ENCODE results near the gene FGFR3.

The FGFR3 gene

GRCh38 chr4:1815997-1816860 is 23.1 kb downstream of the FGFR3 start:
- Histone ChIP-seq H3K4me2 (ENCODE audit: low read length) (no peak overlapping the region), H3K36me3 (ENCODE audit: control insufficient read depth, insufficient read depth, low read length) (peaks cover 12% of the 10 kb centered on the region), H3K23ac (ENCODE audit: low read length) (no peak overlapping the region), H3K79me2 (ENCODE audit: control insufficient read depth, insufficient read depth, low read length) (no peaks in the 10 kb centered on the region), H2BK15ac (replicated peaks; ENCODE audit: low read depth) (no peak overlapping the region), H2BK120ac (ENCODE audit: low read depth, low read length) (no peak overlapping the region), H3K27ac (ENCODE audit: low read depth, low read length) (no peak overlapping the region), H2AK5ac (ENCODE audit: low read length) (no peak overlapping the region), H4K8ac (ENCODE audit: low read depth, low read length) (no peak overlapping the region), H3K56ac (ENCODE audit: low read length) (no peak overlapping the region), H3K79me1 (ENCODE audit: low read length) (no peaks in the 10 kb centered on the region), H2BK5ac (ENCODE audit: low read length) (no peak overlapping the region), H4K5ac (ENCODE audit: low read length) (no peak overlapping the region), H3K27me3 (ENCODE audit: insufficient read depth, low read length, poor library complexity) (no peaks in the 10 kb centered on the region), H3K4me1 (ENCODE audit: control insufficient read depth, low read depth, low read length) (no peaks in the 10 kb centered on the region), H3K18ac (ENCODE audit: low read length) (no peak overlapping the region), H3K9ac (ENCODE audit: low read length) (no peak overlapping the region), H3K4ac (ENCODE audit: low read depth, low read length) (no peak overlapping the region), H3K4me3 (ENCODE audit: low read length) (no peak overlapping the region)
- WGBS (ENCODE audit: extremely low coverage, insufficient coverage, low lambda C conversion rate), result no CpG with 5 or more reads among the region's 25 CpGs
- DNase-seq, result no peak

- H3K23ac ChIP-seq (ENCODE audit: low read length), result no peak overlapping the region
- H4K8ac ChIP-seq (ENCODE audit: low read depth, low read length), result no peak overlapping the region
- H3K27ac ChIP-seq (ENCODE audit: low read depth, low read length), result no peak overlapping the region
- H3K4me3 ChIP-seq (ENCODE audit: low read length), result no peak overlapping the region
- no peak overlapping the region for H2BK15ac ChIP-seq (replicated peaks; ENCODE audit: low read depth)
- H3K4ac ChIP-seq (ENCODE audit: low read depth, low read length), result no peak overlapping the region
- H3K56ac ChIP-seq (ENCODE audit: low read length), result no peak overlapping the region
- H3K79me1 ChIP-seq (ENCODE audit: low read length), result no peaks in the 10 kb centered on the region
- H2AK5ac ChIP-seq (ENCODE audit: low read length), result no peak overlapping the region
- no peak overlapping the region for H2BK120ac ChIP-seq (ENCODE audit: low read depth, low read length)
- no peaks in the 10 kb centered on the region for H3K4me1 ChIP-seq (ENCODE audit: control insufficient read depth, low read depth, low read length)
- no peaks in the 10 kb centered on the region for H3K79me2 ChIP-seq (ENCODE audit: control insufficient read depth, insufficient read depth, low read length)
- no peaks in the 10 kb centered on the region for H3K27me3 ChIP-seq (ENCODE audit: insufficient read depth, low read length, poor library complexity)
- no peak overlapping the region for H3K4me2 ChIP-seq (ENCODE audit: low read length)
- no peak overlapping the region for H3K9ac ChIP-seq (ENCODE audit: low read length)
- H2BK5ac ChIP-seq (ENCODE audit: low read length), result no peak overlapping the region
- no CpG with 5 or more reads among the region's 10 CpGs for WGBS (ENCODE audit: extremely low coverage, insufficient coverage, low lambda C conversion rate)
- no peak overlapping the region for H4K5ac ChIP-seq (ENCODE audit: low read length)
- no peak overlapping the region for H3K18ac ChIP-seq (ENCODE audit: low read length)
- H3K36me3 ChIP-seq (ENCODE audit: control insufficient read depth, insufficient read depth, low read length), result peaks cover 12% of the 10 kb centered on the region
- DNase-seq, result no peak
These were observed 26.2 kb downstream of the FGFR3 start for GRCh38 chr4:1819284-1819683.

- Histone ChIP-seq H3K4ac (ENCODE audit: low read depth, low read length) (no peak overlapping the region), H3K4me2 (ENCODE audit: low read length) (no peak overlapping the region), H3K79me2 (ENCODE audit: control insufficient read depth, insufficient read depth, low read length) (no peaks in the 10 kb centered on the region), H3K18ac (ENCODE audit: low read length) (no peak overlapping the region), H2BK5ac (ENCODE audit: low read length) (no peak overlapping the region), H2AK5ac (ENCODE audit: low read length) (no peak overlapping the region), H3K23ac (ENCODE audit: low read length) (no peak overlapping the region), H3K4me3 (ENCODE audit: low read length) (no peak overlapping the region), H3K36me3 (ENCODE audit: control insufficient read depth, insufficient read depth, low read length) (peaks cover 10% of the 10 kb centered on the region), H4K5ac (ENCODE audit: low read length) (no peak overlapping the region), H3K9ac (ENCODE audit: low read length) (no peak overlapping the region), H2BK15ac (replicated peaks; ENCODE audit: low read depth) (no peak overlapping the region), H3K79me1 (ENCODE audit: low read length) (no peaks in the 10 kb centered on the region), H3K27me3 (ENCODE audit: insufficient read depth, low read length, poor library complexity) (no peaks in the 10 kb centered on the region), H4K8ac (ENCODE audit: low read depth, low read length) (no peak overlapping the region), H3K56ac (ENCODE audit: low read length) (no peak overlapping the region), H2BK120ac (ENCODE audit: low read depth, low read length) (no peak overlapping the region), H3K4me1 (ENCODE audit: control insufficient read depth, low read depth, low read length) (no peaks in the 10 kb centered on the region), H3K27ac (ENCODE audit: low read depth, low read length) (no peak overlapping the region)
- WGBS (ENCODE audit: extremely low coverage, insufficient coverage, low lambda C conversion rate), result no CpG with 5 or more reads among the region's 7 CpGs
- DNase-seq, result no peak
These were observed 26.7 kb downstream of the FGFR3 start for GRCh38 chr4:1819816-1820215.

- no peak overlapping the region for H4K5ac ChIP-seq (ENCODE audit: low read length)
- H3K36me3 ChIP-seq (ENCODE audit: control insufficient read depth, insufficient read depth, low read length), result peaks cover 10% of the 10 kb centered on the region
- H3K23ac ChIP-seq (ENCODE audit: low read length), result no peak overlapping the region
- WGBS (ENCODE audit: extremely low coverage, insufficient coverage, low lambda C conversion rate), result no CpG with 5 or more reads among the region's 18 CpGs
- no peak overlapping the region for H2BK5ac ChIP-seq (ENCODE audit: low read length)
- no peak overlapping the region for H3K4ac ChIP-seq (ENCODE audit: low read depth, low read length)
- no peak overlapping the region for H3K18ac ChIP-seq (ENCODE audit: low read length)
- no peak overlapping the region for H3K9ac ChIP-seq (ENCODE audit: low read length)
- H4K8ac ChIP-seq (ENCODE audit: low read depth, low read length), result no peak overlapping the region
- no peaks in the 10 kb centered on the region for H3K79me2 ChIP-seq (ENCODE audit: control insufficient read depth, insufficient read depth, low read length)
- H2BK120ac ChIP-seq (ENCODE audit: low read depth, low read length), result no peak overlapping the region
- H3K27ac ChIP-seq (ENCODE audit: low read depth, low read length), result no peak overlapping the region
- no peak overlapping the region for H3K4me2 ChIP-seq (ENCODE audit: low read length)
- H3K4me1 ChIP-seq (ENCODE audit: control insufficient read depth, low read depth, low read length), result no peaks in the 10 kb centered on the region
- no peak for DNase-seq
- H3K56ac ChIP-seq (ENCODE audit: low read length), result no peak overlapping the region
- H3K27me3 ChIP-seq (ENCODE audit: insufficient read depth, low read length, poor library complexity), result no peaks in the 10 kb centered on the region
- H3K4me3 ChIP-seq (ENCODE audit: low read length), result no peak overlapping the region
- no peak overlapping the region for H2BK15ac ChIP-seq (replicated peaks; ENCODE audit: low read depth)
- H2AK5ac ChIP-seq (ENCODE audit: low read length), result no peak overlapping the region
- H3K79me1 ChIP-seq (ENCODE audit: low read length), result no peaks in the 10 kb centered on the region
These were observed 28.8 kb downstream of the FGFR3 start for GRCh38 chr4:1821679-1822567.

- Histone ChIP-seq H3K4ac (ENCODE audit: low read depth, low read length) (no peak overlapping the region), H2AK5ac (ENCODE audit: low read length) (no peak overlapping the region), H3K79me2 (ENCODE audit: control insufficient read depth, insufficient read depth, low read length) (no peaks in the 10 kb centered on the region), H3K4me2 (ENCODE audit: low read length) (no peak overlapping the region), H4K5ac (ENCODE audit: low read length) (no peak overlapping the region), H3K9ac (ENCODE audit: low read length) (no peak overlapping the region), H3K4me3 (ENCODE audit: low read length) (no peak overlapping the region), H3K27me3 (ENCODE audit: insufficient read depth, low read length, poor library complexity) (no peaks in the 10 kb centered on the region), H3K18ac (ENCODE audit: low read length) (no peak overlapping the region), H4K8ac (ENCODE audit: low read depth, low read length) (no peak overlapping the region), H2BK120ac (ENCODE audit: low read depth, low read length) (no peak overlapping the region), H3K36me3 (ENCODE audit: control insufficient read depth, insufficient read depth, low read length) (peaks cover 10% of the 10 kb centered on the region), H2BK5ac (ENCODE audit: low read length) (no peak overlapping the region), H3K23ac (ENCODE audit: low read length) (no peak overlapping the region), H3K27ac (ENCODE audit: low read depth, low read length) (no peak overlapping the region), H3K4me1 (ENCODE audit: control insufficient read depth, low read depth, low read length) (no peaks in the 10 kb centered on the region), H3K79me1 (ENCODE audit: low read length) (no peaks in the 10 kb centered on the region), H3K56ac (ENCODE audit: low read length) (no peak overlapping the region), H2BK15ac (replicated peaks; ENCODE audit: low read depth) (no peak overlapping the region)
- no CpG with 5 or more reads among the region's 37 CpGs for WGBS (ENCODE audit: extremely low coverage, insufficient coverage, low lambda C conversion rate)
- no peak for DNase-seq
These were observed 29.8 kb downstream of the FGFR3 start for GRCh38 chr4:1822568-1823544.

All from mesendoderm (in vitro differentiated cells).